NCI-H1694 treated with DMSO at 0.1 percent for 48 hours (cell line): ENCODE data around the gene TNFSF15.
A peak's percentile ranks its signal among the peaks of the same experiment; 100 is the strongest.
"Not testable (repeated sequence)": the region's sequence is repeated elsewhere in the genome, so short reads cannot be mapped to it uniquely, and the experiment has no call there.

ENCODE experiments used
- DNase-seq: peaks from one replicate; lab custom pipeline; 2025; lab: John Stamatoyannopoulos, UW

The TNFSF15 gene

DNA sequence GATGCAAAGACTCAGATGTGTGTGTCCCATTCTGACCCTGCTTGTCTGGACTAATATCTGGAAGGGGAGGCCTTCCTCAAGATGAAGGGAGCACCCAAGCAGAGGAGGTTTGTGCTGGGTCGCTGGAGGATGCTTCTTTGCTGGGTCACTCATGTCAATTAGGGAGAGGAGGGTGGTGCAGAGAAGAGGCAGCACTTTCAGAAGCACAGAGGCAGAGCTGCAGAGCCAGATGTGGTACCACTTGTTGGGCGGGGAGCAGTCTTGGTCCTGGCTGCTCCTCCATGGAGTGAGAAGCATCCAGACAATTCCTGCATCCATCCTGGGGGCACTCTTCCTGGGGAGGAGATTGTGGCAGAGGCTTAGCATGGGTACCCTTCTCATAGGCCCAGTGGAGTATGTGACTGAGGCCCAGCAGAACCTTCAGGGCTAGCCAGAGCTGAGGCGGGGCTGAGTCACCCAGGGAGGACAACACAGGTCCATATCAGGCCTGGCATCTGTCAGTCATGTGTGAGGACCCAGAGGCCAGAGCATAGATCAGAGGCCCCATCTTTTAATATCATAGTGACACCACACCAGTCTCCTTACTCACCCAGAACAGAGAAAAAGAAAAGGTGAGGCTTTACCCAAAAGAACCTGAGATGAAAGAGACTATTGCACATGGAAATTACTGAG lies 59.8 kb downstream of the TNFSF15 start:
- DNase-seq = no peak

DNA sequence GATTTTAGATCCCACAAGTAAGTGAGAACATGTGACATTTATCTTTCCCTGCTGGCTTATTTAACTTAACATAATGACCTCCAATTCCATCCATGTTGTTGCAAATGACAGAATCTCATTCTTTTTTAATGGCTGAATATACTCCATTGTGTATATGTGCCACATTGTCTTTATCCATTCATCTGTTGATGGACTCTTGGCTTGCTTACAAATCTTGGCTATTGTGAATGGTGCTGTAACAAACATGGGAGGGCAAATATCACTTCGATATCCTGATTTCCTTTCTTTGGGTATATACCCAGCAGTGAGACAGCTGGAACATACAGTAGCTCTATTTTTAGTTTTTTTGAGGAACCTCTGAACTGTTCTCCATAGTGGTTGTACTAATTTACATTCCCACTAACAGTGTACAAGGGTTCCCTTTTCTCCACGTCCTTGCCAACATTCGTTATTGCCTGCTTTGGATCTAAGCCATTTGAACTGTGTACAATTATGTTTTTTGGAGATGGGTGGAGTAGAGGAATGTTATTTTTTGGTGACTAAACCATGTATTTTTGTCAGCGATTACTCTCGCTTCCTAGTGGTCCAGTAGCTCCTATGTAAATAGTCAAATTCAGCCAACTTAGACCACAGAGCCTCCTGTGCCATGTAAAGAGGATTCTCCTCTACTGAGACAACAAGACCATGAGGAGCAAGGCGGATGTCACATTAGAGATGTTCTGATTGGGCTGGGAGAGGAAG lies 60.6 kb downstream of the TNFSF15 start:
- no peak for DNase-seq

DNA sequence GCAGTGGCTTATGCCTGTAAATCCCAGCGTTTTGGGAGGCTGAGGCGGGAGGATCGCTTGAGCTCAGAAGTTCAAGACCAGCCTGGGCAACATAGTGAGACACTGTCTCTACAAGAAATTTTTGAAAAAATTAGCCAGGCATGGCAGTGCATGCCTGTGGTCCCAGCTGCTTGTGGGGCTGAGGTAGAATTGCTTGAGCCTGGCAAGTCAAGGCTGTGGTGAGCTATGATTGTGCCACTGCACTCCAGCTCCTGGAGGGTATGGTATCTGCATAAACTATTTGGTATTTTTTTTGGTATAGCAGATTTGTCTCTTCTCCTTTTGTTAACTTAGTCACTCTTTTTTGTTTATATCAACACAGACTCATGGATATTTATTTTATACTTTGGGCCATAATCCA lies 62.4 kb downstream of the TNFSF15 start:
- no peak for DNase-seq

DNA sequence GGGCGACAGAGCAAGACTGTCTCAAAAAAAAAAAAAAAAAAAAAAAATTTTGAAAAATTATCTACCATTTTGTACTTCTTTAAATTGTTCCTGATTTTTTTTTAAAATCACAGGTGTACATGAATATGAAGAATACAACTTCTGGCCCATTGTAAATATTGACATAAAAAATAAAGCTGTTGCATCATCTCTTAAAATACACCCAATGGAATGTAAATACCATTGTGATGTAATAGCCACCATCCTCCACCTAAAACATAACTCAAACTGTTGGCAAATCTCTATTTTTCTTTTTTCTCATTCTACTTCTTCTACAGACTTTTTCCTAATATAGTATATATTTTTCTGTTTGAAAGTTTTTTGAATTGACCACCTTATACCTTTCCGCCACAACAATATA lies 62.9 kb downstream of the TNFSF15 start:
- no peak for DNase-seq

DNA sequence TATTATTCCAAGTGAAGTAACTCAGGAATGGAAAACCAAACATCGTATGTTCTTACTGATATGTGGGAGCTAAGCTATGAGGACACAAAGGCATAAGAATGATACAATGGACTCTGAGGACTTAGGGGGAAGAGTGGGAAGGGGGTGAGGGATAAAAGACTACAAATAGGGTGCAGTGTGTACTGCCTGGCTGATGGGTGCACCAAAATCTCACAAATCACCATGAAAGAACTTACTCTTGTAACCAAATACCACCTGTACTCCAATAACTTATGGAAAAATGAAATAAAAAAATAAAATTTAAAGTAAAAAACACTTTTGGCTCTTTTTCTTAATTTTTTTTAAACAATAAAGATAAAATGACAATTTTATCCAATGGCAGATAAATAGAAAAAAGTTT lies 64.3 kb downstream of the TNFSF15 start:
- DNase-seq = not testable (repeated sequence)

DNA sequence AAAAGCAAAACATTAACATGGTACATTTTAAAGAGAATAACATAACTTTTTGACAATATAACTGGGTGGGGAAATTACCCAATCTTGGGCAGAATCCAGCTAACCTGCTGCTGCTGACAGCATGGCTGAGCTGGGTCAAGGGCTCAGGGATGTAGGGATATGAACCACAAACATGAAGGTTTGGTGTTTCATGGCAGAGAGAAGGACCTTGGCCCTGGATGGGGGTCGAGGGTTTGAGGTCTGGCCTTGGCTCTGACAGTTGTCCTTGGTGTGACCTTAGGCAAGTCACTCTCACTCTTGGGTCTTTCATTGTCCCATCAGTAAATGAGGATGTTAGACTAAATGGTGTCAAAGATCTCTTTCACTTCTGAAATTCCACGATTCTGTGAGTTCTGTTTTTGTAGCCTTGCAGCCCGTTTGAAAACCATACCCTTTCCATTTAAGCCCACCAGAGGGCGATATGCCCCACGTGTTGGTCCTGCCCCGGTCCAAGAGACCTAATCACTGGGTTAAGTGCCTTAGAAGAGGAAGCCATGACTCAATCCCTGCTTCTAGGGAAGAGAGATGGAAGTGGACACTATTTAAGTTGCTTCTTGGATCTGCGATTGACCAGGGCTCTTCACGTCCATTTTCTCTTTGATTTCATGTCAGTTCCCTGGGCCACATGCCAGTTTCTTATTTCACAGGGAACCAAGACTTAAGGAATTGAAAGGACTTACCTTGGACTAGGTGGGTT lies 67.1 kb downstream of the TNFSF15 start:
- peak; percentile 55 for DNase-seq

DNA sequence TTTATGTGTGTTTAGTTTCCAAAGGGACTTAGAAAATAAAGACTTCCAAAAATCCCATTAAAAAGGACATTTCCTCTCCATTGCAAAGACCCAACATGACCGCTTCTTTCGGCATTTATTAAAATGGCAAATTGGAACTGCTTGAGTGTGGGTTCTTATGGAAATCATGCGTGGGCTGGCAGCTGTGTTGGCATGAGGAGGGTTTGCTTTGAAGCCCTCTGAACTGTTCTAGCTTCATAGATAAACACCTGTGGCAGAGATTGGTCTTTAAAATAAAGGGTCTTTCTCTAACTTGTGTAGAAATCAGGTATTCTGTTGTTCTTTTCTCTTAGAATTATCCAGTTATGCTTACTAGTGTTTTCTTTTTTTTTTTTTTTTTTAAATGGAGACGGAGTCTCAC lies 68.0 kb downstream of the TNFSF15 start:
- no peak for DNase-seq

DNA sequence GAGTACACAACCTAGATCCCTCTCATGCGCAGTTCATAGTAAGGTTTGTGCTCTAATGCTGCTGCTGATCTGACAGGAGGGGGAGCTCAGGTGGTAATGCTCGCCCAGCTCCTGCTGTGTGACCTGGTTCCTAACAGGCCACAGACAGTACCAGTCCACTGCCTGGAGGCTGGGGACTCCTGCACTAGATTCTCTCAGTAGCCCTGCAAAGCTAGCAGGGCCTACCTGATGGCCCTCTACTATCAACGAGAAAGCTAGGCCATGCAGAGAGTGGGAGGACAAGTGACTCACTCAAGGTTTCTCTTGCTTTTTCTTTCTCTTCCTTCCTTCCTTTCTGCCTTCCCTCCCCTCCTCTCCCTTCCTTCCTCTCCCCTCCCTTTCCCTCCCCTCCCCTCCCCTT lies 68.7 kb downstream of the TNFSF15 start:
- no peak for DNase-seq

DNA sequence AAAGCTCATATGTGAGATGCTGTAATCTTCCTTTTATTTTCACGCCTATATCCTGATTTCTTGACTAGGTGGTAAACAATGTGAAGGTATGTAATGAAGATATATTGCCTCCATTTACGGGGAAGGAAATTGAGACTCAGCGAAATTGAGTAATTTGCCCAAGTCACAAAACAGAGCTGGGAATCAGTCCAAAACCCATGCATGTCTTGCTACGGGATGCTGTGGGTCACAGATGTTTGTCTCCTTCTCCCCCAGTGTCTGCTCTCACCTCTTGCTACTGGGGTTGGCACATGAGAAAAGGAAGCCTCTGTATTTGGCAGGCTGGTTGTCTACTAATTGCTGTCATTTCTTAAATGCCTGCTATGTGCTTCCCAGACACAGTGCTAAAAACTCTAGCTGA lies 70.1 kb downstream of the TNFSF15 start:
- DNase-seq = no peak

DNA sequence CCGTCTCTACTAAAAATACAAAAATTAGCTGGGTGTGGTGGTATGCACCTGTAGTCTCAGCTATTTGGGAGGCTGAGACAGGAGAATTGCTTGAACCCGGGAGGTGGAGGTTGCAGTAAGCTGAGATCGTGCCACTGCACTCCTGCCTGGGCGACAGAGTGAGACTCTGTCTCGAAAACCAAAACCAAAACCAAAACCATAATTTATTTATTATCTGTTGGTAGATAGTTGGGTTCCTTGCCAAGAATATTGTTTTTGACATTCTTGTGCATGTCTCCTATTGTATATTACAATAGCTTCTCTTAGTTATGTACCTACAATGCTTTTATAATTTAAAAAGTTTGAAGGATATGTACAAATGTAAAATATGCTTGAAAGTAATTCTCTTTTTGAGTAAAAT lies 70.7 kb downstream of the TNFSF15 start:
- not testable (repeated sequence) for DNase-seq
